GM21786 (cell line): ENCODE measurements around the gene TCTN3.
"Not testable (repeated sequence)": the region's sequence is repeated elsewhere in the genome, so short reads cannot be mapped to it uniquely, and the experiment has no call there.

Experiments used
- ATAC-seq: cut with Tn5 transposase; IDR thresholded peaks from one replicate; pipeline ENCODE4 v1.9.1; 2021; ENCODE audit not compliant: unreplicated experiment

TCTN3 gene, protein sequence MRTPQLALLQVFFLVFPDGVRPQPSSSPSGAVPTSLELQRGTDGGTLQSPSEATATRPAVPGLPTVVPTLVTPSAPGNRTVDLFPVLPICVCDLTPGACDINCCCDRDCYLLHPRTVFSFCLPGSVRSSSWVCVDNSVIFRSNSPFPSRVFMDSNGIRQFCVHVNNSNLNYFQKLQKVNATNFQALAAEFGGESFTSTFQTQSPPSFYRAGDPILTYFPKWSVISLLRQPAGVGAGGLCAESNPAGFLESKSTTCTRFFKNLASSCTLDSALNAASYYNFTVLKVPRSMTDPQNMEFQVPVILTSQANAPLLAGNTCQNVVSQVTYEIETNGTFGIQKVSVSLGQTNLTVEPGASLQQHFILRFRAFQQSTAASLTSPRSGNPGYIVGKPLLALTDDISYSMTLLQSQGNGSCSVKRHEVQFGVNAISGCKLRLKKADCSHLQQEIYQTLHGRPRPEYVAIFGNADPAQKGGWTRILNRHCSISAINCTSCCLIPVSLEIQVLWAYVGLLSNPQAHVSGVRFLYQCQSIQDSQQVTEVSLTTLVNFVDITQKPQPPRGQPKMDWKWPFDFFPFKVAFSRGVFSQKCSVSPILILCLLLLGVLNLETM

DNA sequence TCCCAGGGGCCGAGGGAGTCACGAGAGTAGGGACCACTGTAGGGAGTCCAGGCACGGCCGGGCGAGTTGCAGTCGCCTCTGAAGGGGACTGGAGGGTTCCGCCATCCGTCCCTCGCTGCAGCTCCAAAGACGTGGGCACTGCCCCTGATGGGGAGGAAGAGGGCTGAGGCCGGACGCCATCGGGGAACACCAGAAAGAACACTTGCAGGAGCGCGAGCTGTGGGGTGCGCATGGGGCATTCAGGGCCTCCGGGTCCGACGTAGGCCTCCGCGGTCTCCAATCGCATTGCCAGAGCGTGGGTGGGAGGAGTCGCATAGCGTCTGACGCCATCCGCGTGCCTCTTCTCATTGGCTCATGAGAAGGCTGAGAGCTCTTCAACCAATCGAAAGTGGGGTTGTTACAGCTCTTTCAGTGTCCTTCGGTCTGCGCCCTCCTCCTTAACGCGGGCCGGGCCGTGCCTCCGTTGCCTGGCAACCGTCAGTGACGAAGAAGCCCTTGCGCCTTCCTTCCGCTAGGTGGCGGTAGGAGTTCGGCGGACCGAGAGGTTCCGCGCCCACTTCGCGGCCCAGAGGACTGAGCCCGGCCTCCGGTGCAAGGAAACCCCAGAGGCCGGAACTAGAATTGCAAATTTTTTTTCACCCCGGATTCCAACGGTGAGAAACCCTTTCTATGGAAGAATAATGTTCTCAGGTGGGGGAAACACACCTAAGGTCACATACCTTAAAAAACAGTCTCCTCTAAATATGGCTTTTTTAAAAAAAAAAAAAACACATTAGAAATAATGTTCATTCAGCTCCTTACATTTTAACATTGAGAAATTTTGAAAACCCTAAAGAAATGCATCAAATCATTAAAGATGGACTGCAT is at the start of gene TCTN3:
Gene TCTN3, minus strand, starts transcription at position 260 of the 867 bp plus-strand sequence. Its CDS starts 28 bp downstream, at position 232.
- peak; percentile 99 for ATAC-seq

DNA sequence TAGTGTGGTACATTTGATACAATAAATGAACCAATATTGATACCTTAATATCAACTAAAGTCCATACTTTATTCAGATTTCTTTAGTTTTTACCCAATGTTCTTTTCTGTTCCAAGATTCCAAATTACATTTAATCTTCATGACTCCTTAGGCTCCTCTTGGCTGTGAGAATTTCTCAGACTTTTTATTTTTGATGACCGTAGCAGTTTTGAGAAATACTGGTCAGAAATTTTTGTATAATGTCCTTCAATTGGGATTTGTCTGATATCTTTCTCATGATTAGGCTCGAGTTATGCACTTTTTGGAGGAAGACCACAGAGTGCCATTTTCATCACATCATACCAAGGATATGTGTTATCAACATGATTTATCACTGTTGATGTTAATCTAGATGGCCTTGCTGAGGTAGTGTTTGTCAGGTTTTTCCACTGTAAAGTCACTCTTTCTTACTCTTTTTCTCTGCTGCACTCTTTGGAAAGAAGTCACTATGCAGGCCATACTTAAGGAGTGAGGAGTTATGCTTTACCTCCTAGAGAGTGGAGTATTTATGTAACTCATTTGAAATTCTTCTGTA is 49.3 kb upstream of the TCTN3 start:
- no peak for ATAC-seq

DNA sequence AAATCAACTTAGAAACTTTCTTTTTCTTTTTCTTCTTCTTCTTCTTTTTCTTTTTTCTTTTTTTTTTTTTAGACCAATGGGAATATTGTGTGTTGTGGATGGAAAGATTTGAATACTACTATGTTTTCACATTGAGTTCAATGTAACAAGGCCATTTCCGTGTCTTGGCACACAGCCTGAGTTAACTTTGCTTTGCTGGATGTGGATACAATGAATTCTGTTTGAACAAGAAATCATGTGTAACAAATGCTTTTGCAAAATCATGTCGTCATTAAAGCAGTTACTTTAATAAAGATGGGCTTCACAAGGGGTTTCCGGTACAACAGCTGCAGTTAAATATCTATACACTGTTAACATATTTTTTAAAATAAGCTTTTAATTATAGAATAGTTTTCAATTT is 48.8 kb upstream of the TCTN3 start:
- ATAC-seq: peak; percentile 22

DNA sequence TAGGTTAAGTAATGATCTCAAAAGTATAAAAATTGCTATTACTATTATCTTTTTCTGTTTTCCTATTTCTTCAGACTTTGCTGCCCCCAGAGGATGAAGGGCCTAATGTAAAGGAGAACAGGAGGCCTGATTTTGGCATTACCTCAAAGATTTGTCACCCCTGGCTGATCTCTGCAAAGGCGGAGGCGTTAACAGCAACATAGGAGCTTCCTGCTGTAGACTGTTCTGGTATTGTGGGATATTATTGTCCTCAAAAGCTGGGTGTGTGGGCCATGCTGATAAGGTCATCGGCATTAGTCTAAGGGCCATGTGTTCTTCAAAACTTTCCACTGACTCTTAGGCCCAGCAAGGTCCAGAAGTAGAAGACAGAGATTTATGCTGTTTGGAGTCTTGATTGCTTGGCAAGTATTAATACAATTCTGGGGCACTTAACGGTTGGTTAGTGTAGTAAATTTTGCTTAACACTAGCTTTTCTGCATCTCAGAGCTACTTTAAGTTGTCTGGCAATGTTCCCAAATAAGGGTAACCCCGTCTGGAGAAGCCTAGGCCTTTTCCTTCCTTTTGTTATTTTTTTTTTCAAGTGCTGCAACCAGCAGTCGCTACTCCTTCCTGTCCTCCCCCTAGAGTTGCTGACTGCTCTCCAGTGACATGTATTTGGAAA is 48.2 kb upstream of the TCTN3 start:
- ATAC-seq: peak; percentile 68

DNA sequence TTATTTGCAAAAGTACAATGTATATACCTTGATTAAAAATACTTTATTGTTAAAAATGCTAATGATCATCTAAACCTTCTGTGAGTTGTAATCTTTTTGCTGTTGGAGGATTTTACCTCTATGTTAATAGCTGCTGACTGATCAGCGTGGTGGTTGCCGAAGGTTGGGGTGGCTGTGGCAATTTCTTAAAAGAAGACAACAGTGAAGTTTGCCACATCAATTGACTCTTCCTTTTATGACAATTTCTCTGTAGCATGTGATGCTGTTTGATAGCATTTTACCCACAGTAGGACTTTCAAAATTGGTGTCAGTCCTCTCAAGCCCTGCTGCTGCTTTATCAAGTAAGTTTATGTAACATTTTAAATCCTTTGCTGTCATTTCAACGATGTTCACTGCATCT is 45.3 kb upstream of the TCTN3 start:
- ATAC-seq: no peak

DNA sequence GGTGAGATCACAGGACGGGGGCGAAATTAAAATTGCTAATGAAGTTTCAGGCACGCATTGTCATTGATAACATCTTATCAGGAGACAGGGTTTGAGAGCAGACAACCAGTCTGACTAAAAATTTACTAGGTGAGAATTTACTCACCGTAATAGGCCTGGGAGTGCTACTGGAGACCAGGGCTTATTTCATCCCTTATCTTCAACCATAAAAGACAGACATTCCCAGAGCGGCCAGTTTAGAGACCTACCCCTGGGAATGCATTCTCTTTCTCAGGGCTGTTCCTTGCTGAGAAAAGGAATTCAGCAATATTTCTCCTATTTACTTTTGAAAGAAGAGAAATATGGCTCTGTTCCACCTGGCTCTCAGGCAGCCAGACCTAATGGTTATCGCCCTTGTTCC is 39.2 kb upstream of the TCTN3 start:
- not testable (repeated sequence) for ATAC-seq

DNA sequence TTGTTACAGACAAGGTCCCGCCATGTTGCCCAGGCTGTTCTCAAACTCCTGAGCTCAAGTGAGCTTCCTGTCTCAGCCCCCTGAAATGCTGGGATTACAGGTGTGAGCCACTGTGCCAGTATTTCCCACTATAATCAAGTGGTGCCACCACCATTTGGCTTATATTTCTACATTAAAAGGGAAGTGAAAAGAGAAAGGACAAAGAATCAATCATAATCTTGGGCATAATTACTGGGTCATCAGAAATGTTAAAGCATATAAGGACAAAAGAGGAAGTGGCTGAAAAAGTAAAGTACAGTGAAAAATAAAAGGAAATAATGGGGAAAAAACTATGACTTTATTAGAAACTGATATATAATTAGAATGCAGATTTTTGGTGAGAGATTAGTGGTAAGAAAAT is 36.5 kb upstream of the TCTN3 start:
- no peak for ATAC-seq

DNA sequence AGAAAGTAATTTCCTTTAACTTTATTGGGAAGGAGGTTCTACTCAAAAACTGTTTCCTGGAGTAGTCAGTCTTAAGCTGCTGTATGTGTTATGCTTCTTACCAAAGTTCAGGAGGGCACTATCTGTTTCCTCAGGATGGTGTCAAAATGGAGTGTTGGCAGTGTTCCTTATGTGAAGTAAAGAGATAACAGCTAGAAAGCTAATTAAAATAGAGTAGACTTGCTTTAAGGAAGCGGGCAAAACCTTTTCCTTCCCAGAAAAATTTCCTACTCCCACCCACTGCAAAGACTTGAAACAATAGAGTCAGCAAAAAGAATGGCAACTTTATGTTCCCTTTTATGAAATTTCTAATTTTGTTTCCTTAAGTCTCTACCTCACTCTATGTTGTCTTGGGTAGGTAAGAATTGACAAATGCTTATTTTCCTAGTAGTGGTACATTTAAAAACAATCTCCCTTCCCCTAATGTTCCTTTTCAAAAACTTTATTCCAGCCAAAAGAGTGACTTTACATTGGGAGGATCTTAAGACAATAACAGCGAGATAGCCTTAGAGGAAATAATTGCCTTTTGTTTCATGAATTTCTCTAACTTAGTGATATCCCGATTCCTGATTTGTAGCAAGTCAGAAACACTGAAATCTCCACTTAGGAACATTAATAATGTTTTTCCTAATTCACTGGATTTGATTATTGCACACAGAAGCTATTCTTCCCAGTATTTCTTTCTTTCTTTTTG is 35.8 kb upstream of the TCTN3 start:
- no peak for ATAC-seq

DNA sequence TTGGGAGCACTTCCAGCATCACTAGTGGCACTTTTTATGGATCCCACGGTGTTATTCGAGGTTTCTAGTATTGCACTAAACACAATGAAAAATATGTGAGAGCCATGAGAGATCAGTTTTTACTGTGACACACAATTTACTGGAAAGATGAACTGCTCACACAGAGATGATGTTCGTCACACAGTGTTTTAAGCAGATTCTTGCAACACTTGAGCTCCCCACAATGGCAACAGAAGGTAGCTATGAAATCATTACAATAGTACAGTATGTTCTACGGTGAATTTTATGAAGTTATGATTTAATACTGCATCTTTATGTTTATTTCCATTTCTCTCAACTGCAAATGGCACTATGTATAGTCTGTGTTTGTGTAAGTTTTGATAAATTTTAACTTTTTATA is 34.8 kb upstream of the TCTN3 start:
- no peak for ATAC-seq

DNA sequence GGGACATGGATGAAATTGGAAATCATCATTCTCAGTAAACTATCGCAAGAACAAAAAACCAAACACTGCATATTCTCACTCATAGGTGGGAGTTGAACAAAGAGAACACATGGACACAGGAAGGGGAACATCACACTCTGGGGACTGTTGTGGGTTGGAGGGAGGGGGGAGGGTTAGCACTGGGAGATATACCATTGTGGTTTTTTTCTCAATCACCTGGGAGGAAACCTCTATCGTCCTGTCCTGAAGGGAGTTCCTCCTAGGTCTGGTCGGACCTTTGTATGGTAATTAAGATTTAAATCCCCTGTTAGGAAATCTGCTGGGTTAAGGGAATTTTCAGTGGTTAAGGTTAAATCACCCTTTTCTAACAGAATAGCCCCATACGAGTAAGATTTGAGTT is 28.8 kb upstream of the TCTN3 start:
- ATAC-seq: not testable (repeated sequence)

DNA sequence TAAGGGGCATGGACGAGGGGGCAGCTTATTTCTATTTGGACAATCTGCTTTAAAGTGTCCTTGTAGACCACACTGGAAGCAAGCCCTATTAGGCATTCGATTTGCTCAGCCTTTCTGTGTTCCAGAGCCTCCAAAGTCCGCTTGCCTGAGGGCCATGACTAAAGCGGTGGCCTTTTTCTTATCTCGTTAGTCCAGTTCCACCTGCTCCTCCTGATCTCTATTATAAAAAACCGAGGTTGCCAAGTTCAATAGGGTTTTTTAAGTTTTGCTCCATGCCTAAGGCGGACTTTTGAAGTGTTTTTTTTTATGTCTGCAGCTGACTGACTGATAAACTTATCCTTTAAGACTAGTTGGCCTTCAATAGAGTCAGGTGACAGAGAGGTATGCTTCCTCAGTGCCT is 27.0 kb upstream of the TCTN3 start:
- not testable (repeated sequence) for ATAC-seq

DNA sequence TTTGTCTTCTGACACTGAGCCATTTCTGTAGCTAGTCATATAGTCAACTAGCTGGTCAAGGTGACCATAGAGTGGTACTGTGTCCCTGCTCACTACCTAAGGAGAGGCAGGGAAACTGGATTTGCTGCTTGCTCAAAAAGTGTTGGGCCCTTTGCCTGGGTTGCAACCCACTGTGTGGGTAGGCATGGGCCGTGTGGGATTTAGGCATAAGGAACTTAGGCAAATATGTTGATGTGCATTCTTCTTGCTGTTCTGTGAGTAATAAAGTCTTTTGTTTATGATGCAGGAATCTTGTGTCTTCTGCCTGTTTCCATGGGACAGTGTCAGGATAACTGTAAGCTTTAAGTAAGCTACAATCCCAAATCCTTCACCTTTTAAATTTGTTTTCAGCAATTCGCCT is 23.1 kb upstream of the TCTN3 start:
- no peak for ATAC-seq

DNA sequence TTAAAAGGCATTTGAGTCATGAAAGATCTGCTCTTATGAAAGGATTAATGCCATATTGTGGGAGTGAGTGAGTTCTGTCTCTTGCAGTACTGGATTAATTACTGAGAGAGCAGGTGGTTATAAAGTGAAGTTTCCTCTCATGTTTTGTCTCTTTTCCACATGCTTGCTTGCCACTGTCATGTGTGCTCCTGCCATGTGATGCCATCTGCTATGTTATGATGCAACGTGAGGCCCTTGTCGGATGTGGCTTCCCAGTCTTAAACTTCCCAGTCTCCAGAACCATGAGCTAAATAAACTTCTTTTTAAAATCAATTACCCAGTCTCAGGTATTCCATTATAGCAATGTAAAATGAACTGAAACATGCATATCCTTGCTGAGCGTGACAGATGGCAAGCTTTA is 22.7 kb upstream of the TCTN3 start:
- ATAC-seq: no peak

DNA sequence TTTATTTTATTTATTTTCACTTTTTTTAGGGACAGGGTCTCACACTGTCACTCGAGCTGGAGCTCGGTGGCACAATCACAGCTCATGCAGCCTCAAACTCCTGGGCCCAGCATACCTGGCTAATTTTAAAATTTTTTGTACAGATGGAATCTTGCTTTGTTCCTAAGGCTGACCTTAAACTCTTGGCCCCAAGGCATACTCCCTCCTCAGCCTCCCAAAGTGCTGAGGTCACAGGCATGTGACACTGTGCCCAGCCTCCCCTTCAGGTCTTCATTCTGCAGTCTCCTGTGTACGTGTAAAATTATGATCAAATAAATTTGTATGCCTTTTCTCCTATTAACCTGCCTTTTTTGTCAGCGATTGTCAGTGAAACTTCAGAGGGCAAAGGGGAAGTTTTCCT is 17.8 kb upstream of the TCTN3 start:
- no peak for ATAC-seq

DNA sequence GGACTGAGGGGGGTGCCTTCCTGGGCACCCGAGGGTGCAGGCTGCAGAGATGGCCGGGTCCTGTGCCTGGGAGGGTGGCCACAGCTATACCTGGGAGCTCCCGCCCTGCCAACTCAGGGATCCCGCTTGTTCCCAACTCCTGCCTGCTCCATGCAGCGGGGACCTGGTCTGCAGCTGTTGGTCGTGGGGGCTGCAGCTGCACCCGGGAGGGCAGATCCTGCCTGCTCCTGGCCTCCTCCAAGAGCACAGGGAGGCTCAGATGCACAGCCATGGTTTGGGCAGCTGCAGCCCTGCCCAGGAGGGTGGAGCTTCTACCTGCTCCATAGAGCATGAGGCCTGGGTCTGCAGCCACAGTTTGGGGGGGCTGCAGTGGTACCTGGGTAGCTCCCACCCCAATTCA is 13.3 kb upstream of the TCTN3 start:
- no peak for ATAC-seq

DNA sequence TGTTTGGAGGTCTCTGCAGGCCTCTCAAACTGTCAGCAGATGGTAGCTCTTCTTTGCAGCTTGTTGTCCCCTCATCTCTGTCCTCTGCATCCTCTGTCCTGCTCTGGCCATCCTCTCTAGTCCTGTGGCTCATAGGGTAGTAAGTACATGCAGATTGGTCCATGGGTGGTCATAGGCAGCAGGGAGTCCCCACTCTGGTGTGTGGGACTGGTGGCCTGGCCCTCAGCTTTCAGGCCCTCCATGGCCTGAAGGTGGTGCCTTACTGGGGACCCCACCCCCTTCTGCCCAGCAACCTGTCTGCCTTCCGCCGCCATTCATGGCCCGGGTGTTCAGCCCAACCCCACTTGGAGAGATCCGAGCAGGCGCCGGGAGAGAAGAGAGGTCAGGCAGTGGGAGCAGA is 12.8 kb upstream of the TCTN3 start:
- ATAC-seq: no peak

DNA sequence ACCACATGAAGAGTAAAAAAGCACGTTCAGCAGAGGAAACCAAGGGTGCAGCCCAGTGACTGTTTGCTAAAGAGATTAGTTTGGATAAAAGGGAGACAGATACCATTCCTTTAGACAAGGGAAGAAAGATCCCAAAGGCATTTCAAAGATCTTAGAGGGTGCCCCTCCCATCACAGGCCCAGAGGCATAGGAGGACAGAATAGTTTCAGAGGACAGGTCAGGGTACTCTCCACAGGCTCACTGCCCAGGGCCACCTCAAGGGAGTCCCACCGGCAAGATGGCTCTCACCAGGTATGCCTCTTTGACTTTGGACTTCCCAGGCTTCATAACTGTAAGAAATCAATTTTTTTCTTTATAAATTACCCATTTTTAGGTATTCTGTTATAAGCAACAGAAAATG is 4.7 kb upstream of the TCTN3 start:
- ATAC-seq: no peak

DNA sequence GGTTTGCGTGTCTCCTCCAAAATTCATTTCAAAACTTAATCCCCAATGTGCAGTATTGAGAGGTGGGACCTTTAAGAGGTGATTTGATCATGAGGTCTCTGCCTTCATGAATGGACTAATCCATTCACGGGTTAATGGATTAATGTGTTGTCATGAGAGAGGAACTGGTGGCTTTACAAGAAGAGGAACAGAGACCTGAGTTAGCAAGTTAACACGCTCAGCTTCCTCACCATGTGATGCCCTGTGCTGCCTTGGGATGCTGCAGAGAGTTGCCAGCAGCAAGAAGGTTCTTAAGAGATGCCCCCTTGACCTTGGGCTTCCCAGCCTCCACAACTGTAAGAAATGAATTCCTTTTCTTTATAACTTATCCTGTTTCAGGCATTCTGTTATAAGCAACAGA is 3.7 kb upstream of the TCTN3 start:
- no peak for ATAC-seq

DNA sequence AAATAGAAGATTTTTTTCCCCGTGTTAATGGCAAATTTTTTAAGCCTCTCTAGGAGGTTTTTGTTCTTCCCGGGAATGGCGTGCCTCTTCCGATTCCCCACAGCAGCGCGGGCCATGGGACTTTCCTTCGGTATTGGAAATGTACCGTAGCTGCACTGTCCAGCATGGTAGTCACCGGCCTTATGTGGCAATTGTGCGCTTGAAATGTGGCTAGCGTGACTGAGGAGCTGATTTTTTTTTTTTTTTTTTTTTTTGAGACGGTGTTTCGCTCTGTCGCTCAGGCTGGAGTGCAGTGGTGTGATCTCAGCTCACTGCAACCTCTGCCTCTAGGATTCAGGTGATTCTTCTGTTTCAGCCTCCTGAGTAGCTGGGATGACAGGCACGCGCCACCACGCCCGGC is 938 bp upstream of the TCTN3 start:
- ATAC-seq: no peak

DNA sequence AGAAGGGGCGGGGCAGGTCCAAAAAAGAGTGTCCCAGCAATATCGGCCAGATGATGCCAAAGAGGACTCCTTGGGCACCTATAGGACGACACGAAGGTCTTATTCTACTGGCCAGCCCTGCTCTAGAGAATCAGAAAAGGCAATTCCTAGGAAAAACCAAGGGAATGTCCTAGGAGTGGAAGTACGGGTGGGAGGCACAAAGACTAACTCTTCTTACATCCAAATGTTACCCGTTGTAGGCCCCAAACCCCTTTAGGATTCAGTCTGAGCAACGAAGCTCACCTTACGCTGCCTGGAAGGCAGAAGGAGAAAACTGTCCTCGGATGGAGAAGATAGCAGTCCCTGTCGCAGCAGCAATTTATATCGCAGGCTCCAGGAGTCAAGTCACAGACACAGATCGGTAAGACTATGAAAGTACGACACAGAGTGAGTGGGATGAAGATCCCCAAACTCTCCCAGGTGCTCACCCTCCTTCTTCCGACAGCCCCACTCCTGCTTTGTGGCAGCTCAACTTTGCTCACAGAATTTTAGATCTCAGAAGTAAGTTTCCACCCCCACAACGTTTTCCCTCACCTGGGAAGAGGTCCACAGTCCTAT is 558 bp downstream of the TCTN3 start:
- no peak for ATAC-seq
